Anterior cingulate cortex (tissue), 58 donors: ENCODE results near the gene PPAN.

ENCODE experiments used
- DNase-seq, 58 donors: peaks; one replicate each; lab custom pipeline; 2025; lab: John Stamatoyannopoulos, UW

PPAN gene

GRCh38 chr19:10112037-10112761, 6.0 kb downstream of the PPAN start:
- DNase-seq = peak in 1 of 58 donors; percentile 16

- peak in 14 of 58 donors; percentile 4 to 28 (median 14) for DNase-seq
Observed at GRCh38 chr19:10112895-10113591, 6.9 kb downstream of the PPAN start.

- no peak for DNase-seq
Observed at GRCh38 chr19:10113592-10113963, 7.4 kb downstream of the PPAN start.

GRCh38 chr19:10113964-10114650, 7.9 kb downstream of the PPAN start:
- DNase-seq = no peak

GRCh38 chr19:10114651-10115391, 8.7 kb downstream of the PPAN start:
- peak in 1 of 58 donors; percentile 17 for DNase-seq

- DNase-seq = no peak
Observed at GRCh38 chr19:10115392-10116084, 9.4 kb downstream of the PPAN start.

GRCh38 chr19:10116085-10116865, 10.1 kb downstream of the PPAN start:
- DNase-seq = no peak

GRCh38 chr19:10116866-10117616, 10.9 kb downstream of the PPAN start:
- DNase-seq = no peak

- no peak for DNase-seq
Observed at GRCh38 chr19:10118960-10119359, 12.8 kb downstream of the PPAN start.

GRCh38 chr19:10120538-10121189, 14.5 kb downstream of the PPAN start:
- no peak for DNase-seq

- DNase-seq = no peak
Observed at GRCh38 chr19:10122045-10122444, 15.9 kb downstream of the PPAN start.

GRCh38 chr19:10124429-10124828, 18.3 kb downstream of the PPAN start:
- DNase-seq = no peak

- DNase-seq = no peak
Observed at GRCh38 chr19:10126213-10126639, 20.1 kb downstream of the PPAN start.

- DNase-seq = no peak
Observed at GRCh38 chr19:10132905-10133304, 26.7 kb downstream of the PPAN start.

- no peak for DNase-seq
Observed at GRCh38 chr19:10133596-10133995, 27.4 kb downstream of the PPAN start.

GRCh38 chr19:10134040-10134439, 27.9 kb downstream of the PPAN start:
- no peak for DNase-seq

- DNase-seq = no peak
Observed at GRCh38 chr19:10135551-10136334, 29.6 kb downstream of the PPAN start.
